Esophagus squamous epithelium (tissue), 4 donors: ENCODE measurements around the gene RAP1A.

Source experiments
- CTCF ChIP-seq, 6 experiments: fragments of 450-650 bp in 4 of 6; fragments of 200-600 bp in 2 of 6; sonication (generic) in 2 of 6; IDR thresholded peaks; one replicate each; pipeline ENCODE4 v1.5.1; 2016 to 2019; ENCODE audit warnings: antibody characterized with exemption in 6 of 6, mild to moderate bottlenecking in 4 of 6, moderate library complexity in 4 of 6
- POLR2A ChIP-seq, 4 donors: fragments of 450-650 bp; IDR thresholded peaks; one replicate each; pipeline ENCODE4 v1.6.1; 2017; ENCODE audit warnings: antibody characterized with exemption in 4 of 4, mild to moderate bottlenecking in 4 of 4, moderate library complexity in 3 of 4

GRCh38 chr1:111571987-111572386, 47.6 kb upstream of the RAP1A start:
- no peak for TF ChIP-seq POLR2A (IDR thresholded peaks at IDR 0.05)
- no peak for TF ChIP-seq CTCF (IDR thresholded peaks at IDR 0.05)
